Measurements from ENCODE around the gene WDR1.

Gene WDR1

DNA sequence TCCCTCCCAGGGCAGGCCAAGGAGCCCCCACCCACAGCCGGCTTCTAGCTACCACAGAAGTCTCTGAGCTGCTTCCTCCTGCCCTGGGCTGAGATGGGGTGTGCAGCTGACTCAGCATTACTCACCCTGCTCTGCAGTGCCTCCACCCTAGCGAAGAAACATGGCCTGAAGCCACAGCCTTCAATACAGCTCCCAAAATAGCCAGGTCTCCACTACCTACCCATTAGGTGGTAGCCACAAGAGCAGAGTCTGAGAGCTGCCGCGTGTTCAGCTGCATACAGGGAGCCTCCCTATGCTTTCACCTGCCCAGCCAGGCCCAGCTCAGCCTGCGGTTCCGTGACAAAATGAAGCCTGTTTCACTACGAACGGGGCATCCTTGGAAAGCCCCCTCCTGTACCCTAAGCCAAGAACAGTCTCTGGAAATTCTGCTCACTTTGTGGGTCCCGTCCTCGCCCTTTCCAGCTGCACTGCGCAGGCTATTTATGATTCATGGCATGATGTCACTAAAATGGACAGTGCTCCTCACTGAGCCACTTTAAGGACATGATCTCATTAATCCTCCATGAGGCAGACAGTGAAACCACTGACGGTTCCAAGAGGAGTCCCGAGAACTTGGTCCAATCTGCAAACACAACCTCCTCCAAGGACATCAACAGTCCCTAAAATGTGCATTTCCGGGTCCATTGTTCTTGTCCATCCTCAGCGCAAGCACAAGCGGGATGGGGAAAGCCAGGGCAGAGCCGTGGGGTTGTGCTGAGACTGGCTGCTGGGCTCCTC is 20.2 kb downstream of the WDR1 start:
- Histone ChIP-seq H3K27ac (ENCODE audit: low read depth, low read length) (no peak overlapping the region), H3K9me3 (ENCODE audit: control insufficient read depth, insufficient read depth, low read length) (no peaks in the 10 kb centered on the region), H3K4me3 (ENCODE audit: low read depth, low read length) (no peak overlapping the region), H3K27me3 (ENCODE audit: control insufficient read depth, insufficient read depth, low read length) (no peaks in the 10 kb centered on the region), H3K4me1 (ENCODE audit: control insufficient read depth, insufficient read depth, low read length) (peaks cover 2% of the 10 kb centered on the region; the same call in 1 of the 2 replicates), H3K9ac (ENCODE audit: low read depth, low read length) (no peak overlapping the region), H3K36me3 (ENCODE audit: control insufficient read depth, insufficient read depth, low read length) (peaks cover 99% of the 10 kb centered on the region)

DNA sequence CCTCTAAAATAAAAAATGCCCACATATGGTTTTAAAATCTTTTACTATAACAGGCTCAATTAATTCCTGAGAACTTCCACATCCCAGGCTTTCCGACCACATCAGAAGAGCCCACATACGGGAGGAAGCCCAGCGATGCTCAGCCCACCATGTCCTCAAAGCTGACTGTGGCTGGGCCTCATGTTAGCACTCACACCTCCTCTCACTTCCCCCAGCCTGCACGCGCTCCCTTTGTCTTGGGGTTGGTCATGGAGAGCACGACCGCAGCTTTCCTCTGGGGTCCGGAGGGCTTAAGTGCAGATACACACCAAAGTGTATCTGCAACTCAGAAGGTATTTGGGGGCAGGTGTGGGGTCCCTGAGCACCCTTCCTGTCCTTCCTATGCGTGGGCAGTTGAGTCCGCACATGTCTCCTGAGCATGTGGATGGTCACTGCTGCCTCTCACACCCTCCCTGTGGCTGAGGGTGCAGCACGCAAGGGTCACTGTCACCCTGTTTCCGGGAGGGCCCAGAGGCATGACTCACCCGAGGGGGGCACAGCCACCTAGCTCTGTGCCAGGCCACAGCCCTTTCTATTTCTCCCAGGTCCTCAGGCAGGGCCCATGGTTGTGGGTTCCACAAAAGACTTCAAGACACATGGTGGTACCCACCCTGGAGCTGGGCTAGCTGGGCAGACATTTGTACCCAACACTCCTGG is 21.2 kb downstream of the WDR1 start:
- H3K27me3 ChIP-seq (ENCODE audit: control insufficient read depth, insufficient read depth, low read length) = no peaks in the 10 kb centered on the region
- H3K4me1 ChIP-seq (ENCODE audit: control insufficient read depth, insufficient read depth, low read length) = peaks cover 2% of the 10 kb centered on the region; the same call in 1 of the 2 replicates
- H3K36me3 ChIP-seq (ENCODE audit: control insufficient read depth, insufficient read depth, low read length) = peaks cover 99% of the 10 kb centered on the region
- no peak overlapping the region for H3K4me3 ChIP-seq (ENCODE audit: low read depth, low read length)
- H3K9ac ChIP-seq (ENCODE audit: low read depth, low read length) = no peak overlapping the region
- H3K9me3 ChIP-seq (ENCODE audit: control insufficient read depth, insufficient read depth, low read length) = no peaks in the 10 kb centered on the region
- no peak overlapping the region for H3K27ac ChIP-seq (ENCODE audit: low read depth, low read length)

DNA sequence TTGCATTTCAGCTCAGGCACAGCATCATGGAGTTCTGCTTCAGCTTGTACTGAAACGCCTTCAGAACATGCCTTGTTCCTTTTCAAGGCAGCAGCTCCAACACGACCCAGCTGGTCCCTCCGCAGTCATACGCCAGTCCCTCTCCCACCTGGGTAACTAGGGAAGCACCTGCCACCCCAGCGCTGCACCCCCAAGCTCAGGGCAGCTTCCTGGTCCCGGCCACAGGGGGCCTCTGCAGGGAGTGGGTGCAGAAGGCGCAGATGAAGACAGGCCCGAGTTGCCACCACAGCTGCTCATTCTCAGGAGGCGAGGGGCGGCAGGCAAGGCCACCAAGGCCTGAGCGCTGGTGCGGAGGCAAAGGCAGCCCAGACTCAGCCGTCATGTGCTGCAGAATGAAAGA is 21.8 kb downstream of the WDR1 start:
- Histone ChIP-seq H3K9ac (ENCODE audit: low read depth, low read length) (no peak overlapping the region), H3K27ac (ENCODE audit: low read depth, low read length) (no peak overlapping the region), H3K36me3 (ENCODE audit: control insufficient read depth, insufficient read depth, low read length) (peaks cover 99% of the 10 kb centered on the region), H3K27me3 (ENCODE audit: control insufficient read depth, insufficient read depth, low read length) (no peaks in the 10 kb centered on the region), H3K4me3 (ENCODE audit: low read depth, low read length) (no peak overlapping the region), H3K9me3 (ENCODE audit: control insufficient read depth, insufficient read depth, low read length) (no peaks in the 10 kb centered on the region), H3K4me1 (ENCODE audit: control insufficient read depth, insufficient read depth, low read length) (peaks cover 2% of the 10 kb centered on the region; the same call in 1 of the 2 replicates)

DNA sequence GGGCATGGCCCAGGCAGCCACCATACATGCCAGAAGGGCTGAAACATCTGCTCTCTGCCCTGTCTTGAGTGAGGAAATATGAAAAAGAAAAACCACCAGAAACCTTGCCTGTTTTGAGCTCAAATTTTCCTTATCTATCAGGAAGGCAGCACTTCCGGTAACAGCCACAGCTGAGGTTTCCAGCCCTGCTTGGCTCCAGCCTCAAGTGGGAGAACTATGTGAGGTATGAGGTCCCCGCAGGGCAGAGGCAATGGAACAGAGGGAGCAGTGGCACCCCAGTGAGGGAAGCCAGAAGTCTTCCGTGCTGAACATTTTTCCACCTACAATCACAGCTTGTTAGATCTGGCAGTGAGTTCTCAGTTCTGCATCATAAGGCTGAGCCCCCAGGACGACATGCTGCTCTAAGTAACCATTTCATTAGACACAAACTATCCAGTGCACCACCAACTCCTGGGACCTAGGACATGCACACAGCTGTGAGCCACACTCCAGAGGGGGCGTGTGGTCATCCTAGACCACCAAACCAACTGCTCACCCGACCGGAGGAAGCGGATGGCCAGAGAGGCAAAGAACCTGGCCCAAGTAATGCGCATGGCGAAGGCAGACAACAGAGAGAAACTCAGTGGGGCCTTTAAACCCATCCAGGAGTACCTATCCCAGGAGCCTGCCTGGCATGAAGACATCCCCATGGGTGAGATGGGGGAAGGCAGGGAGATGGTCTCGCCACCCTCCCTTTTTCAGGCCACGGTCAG is 22.6 kb downstream of the WDR1 start:
- Histone ChIP-seq H3K27me3 (ENCODE audit: control insufficient read depth, insufficient read depth, low read length) (no peaks in the 10 kb centered on the region), H3K36me3 (ENCODE audit: control insufficient read depth, insufficient read depth, low read length) (peaks cover 99% of the 10 kb centered on the region), H3K4me3 (ENCODE audit: low read depth, low read length) (no peak overlapping the region), H3K4me1 (ENCODE audit: control insufficient read depth, insufficient read depth, low read length) (peaks cover 2% of the 10 kb centered on the region; the same call in 1 of the 2 replicates), H3K27ac (ENCODE audit: low read depth, low read length) (no peak overlapping the region), H3K9me3 (ENCODE audit: control insufficient read depth, insufficient read depth, low read length) (no peaks in the 10 kb centered on the region), H3K9ac (ENCODE audit: low read depth, low read length) (no peak overlapping the region)

DNA sequence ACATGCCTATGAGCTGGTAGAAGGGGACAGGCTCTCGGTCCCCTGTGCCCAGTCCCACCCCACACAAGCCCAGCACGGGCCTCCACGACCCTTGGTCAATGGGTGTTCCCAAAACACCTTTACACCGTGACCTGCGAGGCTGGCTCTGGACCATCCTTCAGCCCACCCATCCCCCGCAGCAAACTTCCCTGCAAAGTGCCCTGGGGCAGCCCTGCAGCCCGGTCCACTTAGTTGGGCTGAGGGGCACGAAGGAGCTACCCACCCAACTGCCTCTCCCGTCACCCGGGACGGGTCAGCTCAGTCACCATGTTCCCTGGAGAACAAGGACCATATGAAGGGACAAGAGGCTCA is 23.4 kb downstream of the WDR1 start:
- H3K36me3 ChIP-seq (ENCODE audit: control insufficient read depth, insufficient read depth, low read length) = peaks cover 99% of the 10 kb centered on the region
- no peaks in the 10 kb centered on the region for H3K9me3 ChIP-seq (ENCODE audit: control insufficient read depth, insufficient read depth, low read length)
- H3K4me3 ChIP-seq (ENCODE audit: low read depth, low read length) = no peak overlapping the region
- peaks cover 2% of the 10 kb centered on the region; the same call in 1 of the 2 replicates for H3K4me1 ChIP-seq (ENCODE audit: control insufficient read depth, insufficient read depth, low read length)
- H3K27ac ChIP-seq (ENCODE audit: low read depth, low read length) = no peak overlapping the region
- H3K27me3 ChIP-seq (ENCODE audit: control insufficient read depth, insufficient read depth, low read length) = no peaks in the 10 kb centered on the region
- H3K9ac ChIP-seq (ENCODE audit: low read depth, low read length) = no peak overlapping the region

DNA sequence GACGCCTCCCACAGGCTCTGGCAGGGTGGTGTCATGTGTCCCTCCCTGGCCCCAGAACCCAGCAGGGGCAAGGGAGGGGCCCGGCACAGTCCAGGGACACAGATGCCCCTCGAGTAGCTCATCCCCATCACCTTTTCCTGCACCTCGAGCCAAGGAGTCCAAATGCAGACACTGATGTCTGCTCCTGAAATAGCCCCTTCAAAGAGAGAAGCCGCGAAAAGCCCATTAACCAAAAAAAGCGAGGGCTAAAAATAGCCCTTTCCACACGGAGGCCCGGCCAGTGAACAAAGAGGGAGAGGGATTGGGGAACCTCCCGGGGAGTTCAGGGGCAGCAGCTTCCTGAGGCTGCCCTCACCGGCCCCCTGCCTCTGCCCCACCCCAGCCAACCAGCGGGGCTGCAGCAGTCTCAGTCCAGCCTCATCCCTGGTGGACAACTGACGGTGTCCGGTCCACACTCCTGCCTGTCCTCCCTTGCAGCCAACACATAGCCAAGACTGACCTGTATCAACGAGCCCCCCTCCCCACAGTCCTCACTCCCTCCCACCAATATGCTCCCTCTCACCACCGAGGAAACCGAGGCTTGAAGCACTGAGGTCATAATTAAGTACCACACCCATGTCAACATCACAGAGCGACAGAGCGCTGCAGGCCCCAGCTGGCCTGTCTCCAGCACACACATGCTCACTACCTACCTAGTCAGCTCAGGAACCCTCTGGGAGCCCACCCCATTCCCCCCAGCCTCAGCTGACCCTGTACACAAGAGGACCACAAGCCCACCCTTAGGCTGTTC is 23.9 kb downstream of the WDR1 start:
- no peaks in the 10 kb centered on the region for H3K27me3 ChIP-seq (ENCODE audit: control insufficient read depth, insufficient read depth, low read length)
- peaks cover 2% of the 10 kb centered on the region; the same call in 1 of the 2 replicates for H3K4me1 ChIP-seq (ENCODE audit: control insufficient read depth, insufficient read depth, low read length)
- H3K9ac ChIP-seq (ENCODE audit: low read depth, low read length) = no peak overlapping the region
- H3K27ac ChIP-seq (ENCODE audit: low read depth, low read length) = no peak overlapping the region
- peaks cover 99% of the 10 kb centered on the region for H3K36me3 ChIP-seq (ENCODE audit: control insufficient read depth, insufficient read depth, low read length)
- H3K4me3 ChIP-seq (ENCODE audit: low read depth, low read length) = no peak overlapping the region
- no peaks in the 10 kb centered on the region for H3K9me3 ChIP-seq (ENCODE audit: control insufficient read depth, insufficient read depth, low read length)

DNA sequence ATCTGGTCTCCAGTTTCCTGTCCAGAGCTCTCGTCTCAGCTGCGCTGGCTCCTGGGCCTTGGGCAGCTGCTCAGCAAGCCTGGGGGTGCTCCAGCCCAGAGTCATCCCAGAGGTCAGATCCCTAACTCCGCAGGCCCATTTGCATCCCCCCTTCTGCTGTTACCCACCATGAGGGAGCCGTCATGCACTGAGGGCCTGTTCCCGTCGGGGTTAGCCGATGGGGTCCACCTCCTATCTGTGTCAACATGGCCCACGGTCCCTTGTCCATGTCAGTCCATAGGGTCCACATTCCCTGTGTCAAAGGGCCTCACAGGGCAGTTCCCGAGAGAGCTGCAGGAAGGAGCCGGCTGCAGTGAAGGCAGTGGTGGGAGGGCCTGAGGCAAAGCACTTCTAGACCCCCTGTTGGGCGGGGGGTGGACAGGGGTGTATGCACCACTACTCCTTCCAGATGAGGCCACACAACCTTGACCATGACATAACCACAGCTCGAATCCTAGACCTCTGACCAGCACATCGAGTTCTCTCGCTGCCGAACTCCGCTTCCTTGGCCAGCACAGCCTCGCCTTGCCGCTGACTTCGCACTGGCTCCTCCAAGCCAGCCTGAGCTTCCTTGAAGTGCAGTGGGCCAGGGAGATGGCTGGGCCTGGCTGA is 24.9 kb downstream of the WDR1 start:
- Histone ChIP-seq H3K27ac (ENCODE audit: low read depth, low read length) (no peak overlapping the region), H3K4me1 (ENCODE audit: control insufficient read depth, insufficient read depth, low read length) (peaks cover 2% of the 10 kb centered on the region; the same call in 1 of the 2 replicates), H3K9me3 (ENCODE audit: control insufficient read depth, insufficient read depth, low read length) (no peaks in the 10 kb centered on the region), H3K9ac (ENCODE audit: low read depth, low read length) (no peak overlapping the region), H3K27me3 (ENCODE audit: control insufficient read depth, insufficient read depth, low read length) (no peaks in the 10 kb centered on the region), H3K36me3 (ENCODE audit: control insufficient read depth, insufficient read depth, low read length) (peaks cover 99% of the 10 kb centered on the region), H3K4me3 (ENCODE audit: low read depth, low read length) (no peak overlapping the region)

DNA sequence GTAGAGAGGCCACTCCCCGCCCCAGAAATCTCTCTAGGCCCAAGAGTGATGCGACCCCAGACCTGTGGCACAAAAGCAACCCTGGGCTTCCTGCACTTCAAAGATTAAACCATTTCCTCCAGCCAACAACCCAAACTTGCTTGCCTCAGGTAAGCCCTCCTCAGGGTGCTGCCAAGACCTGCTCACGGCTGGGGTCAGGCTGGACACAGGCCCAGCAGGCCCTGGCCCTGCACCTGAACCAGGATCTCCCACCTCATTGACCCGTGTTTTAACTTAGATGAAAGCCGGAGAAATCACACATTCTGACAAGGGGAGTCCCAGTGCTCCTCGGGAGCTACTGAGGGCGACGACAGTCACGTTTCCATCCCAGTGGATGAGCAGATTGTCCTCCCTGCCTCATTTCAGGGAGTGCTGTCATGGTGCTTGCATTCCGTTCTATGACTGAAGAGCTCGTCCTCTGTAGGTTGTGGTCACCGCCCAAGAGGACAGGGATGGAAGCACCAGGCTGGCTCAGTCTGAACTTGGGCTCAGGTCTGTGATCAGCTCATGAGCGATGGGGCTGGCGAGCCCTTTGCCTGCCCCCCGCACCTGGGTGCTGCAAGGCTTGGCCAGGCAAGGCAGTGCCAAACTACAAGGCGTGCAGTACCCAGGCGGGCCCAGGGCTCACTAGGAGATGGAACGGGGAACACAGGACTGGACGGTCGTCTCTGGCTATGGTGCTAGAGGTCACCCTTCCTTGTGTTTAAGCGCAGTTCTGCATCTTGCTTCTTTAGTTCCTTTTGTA is 25.9 kb downstream of the WDR1 start:
- Histone ChIP-seq H3K27ac (ENCODE audit: low read depth, low read length) (no peak overlapping the region), H3K4me3 (ENCODE audit: low read depth, low read length) (no peak overlapping the region), H3K4me1 (ENCODE audit: control insufficient read depth, insufficient read depth, low read length) (peaks cover 2% of the 10 kb centered on the region; the same call in 1 of the 2 replicates), H3K9me3 (ENCODE audit: control insufficient read depth, insufficient read depth, low read length) (no peaks in the 10 kb centered on the region), H3K9ac (ENCODE audit: low read depth, low read length) (no peak overlapping the region), H3K27me3 (ENCODE audit: control insufficient read depth, insufficient read depth, low read length) (no peaks in the 10 kb centered on the region), H3K36me3 (ENCODE audit: control insufficient read depth, insufficient read depth, low read length) (peaks cover 99% of the 10 kb centered on the region)

DNA sequence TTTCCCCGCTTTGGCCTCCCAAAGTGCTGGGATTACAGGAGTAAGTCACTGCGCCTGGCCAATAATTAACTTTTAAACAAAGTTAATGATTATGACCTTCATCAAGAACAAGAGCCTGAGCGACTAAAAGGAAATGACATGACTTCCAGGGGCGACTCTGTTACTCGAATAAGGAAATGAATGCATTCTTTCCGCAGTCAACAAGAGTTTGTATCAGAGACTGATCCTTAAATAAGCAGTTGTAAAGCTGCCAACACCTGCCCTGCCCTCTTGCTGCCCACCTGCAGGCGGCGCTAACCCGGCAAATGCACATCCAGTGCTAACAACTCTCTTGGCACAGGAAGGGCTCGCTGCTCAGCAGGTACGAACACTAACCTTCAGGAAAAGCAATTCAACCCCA is 27.3 kb downstream of the WDR1 start:
- H3K9ac ChIP-seq (ENCODE audit: low read depth, low read length) = no peak overlapping the region
- peaks cover 2% of the 10 kb centered on the region; the same call in 1 of the 2 replicates for H3K4me1 ChIP-seq (ENCODE audit: control insufficient read depth, insufficient read depth, low read length)
- H3K9me3 ChIP-seq (ENCODE audit: control insufficient read depth, insufficient read depth, low read length) = no peaks in the 10 kb centered on the region
- no peaks in the 10 kb centered on the region for H3K27me3 ChIP-seq (ENCODE audit: control insufficient read depth, insufficient read depth, low read length)
- H3K27ac ChIP-seq (ENCODE audit: low read depth, low read length) = no peak overlapping the region
- H3K4me3 ChIP-seq (ENCODE audit: low read depth, low read length) = no peak overlapping the region
- H3K36me3 ChIP-seq (ENCODE audit: control insufficient read depth, insufficient read depth, low read length) = peaks cover 99% of the 10 kb centered on the region
